T follicular helper cell (primary cell): ENCODE measurements around the gene B4GAT1.
"Not testable (repeated sequence)": the region's sequence is repeated elsewhere in the genome, so short reads cannot be mapped to it uniquely, and the experiment has no call there.

ENCODE experiments used
- DNase-seq: peaks from one replicate; pipeline ENCODE4 v3.0.0-alpha.2; 2020; ENCODE audit warnings: low read depth

B4GAT1 gene

GRCh38 chr11:66363187-66363601 is 15.8 kb upstream of the B4GAT1 start:
- DNase-seq, result no peak

DNA sequence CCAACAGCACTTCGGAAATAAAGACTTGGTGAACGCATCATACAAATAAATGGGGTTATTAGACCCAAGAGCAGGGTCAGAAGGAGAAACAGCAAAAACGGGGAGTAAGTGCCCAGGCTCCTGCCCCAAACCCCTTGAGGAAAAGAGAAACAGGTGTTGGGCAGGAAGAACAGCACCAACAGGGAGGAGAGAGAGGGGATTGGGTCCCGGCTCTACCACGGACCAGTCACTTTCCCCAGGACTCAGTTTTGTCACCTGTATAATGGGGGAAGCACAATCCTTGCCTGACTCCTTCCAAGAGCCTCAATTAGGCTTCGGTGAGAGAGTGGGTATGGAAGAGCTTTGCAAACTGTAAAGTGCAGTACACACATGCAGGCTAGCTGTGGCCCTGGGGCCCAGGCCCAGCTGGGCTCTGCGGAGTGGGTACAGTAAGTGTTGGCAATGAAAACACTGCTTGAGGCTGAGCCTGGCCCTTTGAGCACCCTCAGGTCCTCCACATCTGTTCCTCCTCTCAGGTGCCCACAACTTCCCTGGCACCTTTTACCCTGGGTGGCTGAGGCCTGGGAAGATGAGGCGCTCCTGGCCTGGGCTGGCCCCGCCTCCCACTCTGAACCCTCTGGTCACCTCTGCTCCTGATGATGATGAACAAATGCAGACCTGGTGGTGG is 15.2 kb upstream of the B4GAT1 start:
- no peak for DNase-seq

GRCh38 chr11:66361502-66361941 is 14.1 kb upstream of the B4GAT1 start:
- DNase-seq, result no peak

- DNase-seq, result no peak
Measured at GRCh38 chr11:66360406-66361073, 13.1 kb upstream of the B4GAT1 start.

DNA sequence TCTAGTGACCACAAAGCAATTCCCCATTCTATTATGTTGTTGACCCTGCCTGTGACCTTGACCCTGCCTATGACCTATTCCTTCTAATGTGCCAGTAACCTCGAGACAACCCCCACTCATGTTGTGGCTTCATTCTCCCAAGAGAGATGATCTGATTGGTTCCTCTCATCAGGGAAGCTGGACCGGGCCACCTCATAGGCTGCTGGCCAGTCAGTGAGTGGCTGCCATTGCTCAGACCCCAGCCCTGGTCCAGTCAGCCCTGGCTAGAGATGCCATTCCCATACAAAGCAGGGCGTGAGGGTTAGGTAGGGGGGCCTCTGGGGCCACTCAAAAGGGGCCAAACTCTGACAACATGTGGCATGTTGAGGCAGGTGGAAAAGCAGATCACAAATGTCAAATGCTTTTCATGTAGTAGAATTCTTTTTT is 12.2 kb upstream of the B4GAT1 start:
- DNase-seq, result no peak

DNA sequence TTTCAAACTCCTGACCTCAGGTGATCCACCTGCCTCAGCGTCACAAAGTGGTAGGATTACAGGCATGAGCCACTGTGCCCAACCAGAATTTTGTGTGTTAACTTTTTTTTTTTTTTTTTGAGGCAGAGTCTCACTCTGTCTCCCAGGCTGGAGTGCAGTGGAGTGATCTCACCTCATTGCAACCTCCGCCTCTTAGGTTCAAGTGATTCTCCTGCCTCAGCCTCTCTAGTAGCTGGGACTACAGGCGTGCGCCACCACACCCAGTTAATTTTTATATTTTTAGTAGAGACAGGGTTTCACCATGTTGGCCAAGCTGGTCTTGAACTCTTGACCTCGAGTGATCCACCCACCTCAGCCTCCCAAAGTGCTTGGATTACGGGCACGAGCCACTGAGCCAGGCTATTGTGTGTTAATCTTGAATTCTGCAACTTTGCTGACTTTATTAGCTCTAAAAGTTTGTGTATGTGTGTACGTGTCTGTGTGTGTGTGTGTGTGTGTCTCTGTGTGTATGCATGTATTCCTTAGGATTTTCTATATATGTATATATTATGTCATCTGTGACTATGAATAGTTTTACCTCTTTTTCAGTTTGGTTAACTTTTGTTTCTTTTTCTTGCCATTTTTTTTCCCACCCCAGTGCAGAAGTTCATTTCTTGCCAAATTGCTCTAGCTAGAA is 3.3 kb upstream of the B4GAT1 start:
- DNase-seq, result not testable (repeated sequence)

DNA sequence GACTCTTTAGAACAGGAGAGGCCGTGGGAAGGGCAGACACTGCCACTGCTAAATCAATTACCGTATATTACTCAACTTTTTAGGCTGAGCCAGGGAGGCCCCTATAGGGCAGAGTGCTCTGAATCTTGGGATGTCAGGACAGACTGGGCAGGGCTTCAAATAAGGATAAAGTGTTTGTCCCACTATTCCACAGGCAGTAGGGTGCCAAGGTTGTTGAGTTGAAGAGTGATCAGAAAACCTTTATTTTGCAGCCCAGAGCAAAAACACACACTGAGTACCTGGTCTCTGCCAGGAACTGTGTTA is 1.6 kb upstream of the B4GAT1 start:
- DNase-seq, result no peak

DNA sequence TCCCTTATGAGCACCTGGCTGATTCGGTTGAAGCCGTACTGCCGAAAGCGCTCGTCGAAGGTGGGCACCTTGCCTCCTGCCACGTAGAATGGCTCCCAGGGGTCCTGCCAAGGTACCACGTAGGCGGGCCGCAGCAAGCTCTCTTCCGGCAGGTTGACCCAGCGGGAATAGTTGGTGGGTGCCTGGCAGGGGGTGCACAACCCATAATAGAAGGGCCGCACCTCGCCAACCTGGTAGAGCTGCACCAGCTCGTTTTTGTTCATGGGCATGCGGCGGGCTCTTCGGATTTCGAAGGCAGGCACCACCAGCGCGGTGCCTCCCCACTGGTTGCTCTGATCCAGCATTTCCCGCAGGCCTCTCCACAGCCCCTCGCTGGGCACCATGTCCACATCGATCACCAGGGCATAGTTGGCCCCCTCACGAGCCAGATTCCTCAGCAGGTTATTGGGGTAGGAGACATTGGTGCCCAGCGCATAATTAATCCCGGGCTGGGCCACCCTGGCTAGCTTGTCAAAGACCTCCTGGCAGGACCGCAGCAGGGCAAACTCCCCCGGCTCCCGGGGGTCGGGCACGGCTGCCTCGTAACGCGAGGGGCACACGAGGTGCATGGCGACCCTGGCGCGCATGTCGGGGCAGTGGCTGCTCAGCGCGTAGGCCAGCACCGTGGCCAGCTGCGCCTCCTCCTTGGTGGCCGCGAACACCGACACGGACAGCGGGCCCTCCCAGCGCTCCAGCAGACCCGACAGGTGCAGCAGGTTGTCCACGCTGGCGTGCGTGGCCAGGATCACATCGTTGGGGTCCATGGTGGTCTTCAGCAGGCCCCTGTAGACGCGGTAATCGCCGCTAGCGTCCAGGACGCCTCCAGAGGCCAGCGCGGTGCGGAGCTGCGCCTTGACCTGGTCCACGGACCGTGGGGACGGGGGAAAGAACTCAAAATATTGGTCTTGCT is 679 bp downstream of the B4GAT1 start:
- DNase-seq, result no peak

DNA sequence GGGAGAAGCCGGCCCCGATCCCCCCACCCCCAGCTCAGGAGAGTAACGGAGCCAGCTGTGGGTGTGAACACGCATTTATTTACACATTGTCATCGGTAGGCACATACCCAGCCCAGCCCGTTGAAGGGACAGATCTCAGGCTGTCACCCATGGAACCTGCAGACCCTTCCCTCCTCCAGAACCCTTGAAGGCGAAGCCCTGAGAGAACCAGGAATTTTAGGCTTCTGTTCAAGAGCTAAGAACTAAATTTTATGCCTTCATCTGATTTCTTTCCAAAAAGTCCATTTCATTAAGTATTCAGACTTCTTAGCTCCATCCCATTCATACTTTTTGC is 2.1 kb downstream of the B4GAT1 start:
- DNase-seq, result no peak

- peak; percentile 95 for DNase-seq
Measured at GRCh38 chr11:66344550-66345315, 2.7 kb downstream of the B4GAT1 start, which contains the start of gene BRMS1. TSS of gene BRMS1 (minus strand) at chr11:66345104. CDS start at chr11:66342234, 2,870 bp downstream.

DNA sequence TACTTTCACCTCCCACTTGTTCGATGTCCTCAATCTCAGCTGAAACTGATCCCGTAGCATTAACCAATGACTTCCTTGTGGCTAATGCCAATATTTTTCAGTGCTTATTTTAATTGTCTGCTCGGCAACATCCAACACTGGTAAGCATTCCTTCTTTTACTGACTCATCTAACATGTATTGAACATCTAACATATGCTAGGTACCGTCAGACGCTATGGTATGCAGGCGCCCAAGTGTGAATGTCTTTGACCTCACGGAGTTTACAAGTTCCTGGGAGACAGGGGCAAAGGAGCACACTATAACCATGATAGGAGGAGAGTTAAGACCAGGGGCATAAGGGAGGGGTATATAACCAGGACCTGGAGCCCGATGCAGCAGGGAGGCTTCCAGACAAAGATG is 4.3 kb downstream of the B4GAT1 start:
- DNase-seq, result no peak

DNA sequence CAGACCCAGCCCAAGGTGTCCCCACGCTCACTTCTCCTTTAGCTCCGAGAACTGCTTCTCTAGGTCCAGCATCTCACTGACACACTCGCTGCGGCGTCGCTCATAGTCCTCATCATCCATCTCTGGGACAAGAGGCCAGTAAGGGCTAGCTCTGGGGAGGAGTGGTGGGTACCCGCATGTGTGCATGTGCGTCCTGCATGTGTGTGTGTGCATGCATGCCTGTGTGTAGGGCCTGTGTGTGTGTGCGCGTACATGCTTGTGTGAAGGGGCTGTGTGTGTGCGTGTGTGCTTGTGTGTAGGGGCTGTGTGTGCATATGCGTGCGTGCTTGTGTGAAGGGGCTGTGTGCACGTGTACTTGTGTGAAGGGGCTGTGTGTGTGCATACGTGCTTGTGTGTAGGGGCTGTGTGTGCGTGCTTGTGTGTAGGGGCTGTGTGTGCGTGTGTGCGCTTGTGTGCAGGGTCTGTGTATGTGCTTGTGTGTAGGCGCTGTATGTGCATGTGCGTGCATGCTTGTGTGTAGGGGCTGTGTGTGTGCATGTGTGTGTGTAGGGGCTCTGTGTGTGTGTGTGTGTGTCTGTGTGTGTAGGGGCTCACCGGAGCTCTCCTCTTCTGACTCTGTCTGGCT is 5.8 kb downstream of the B4GAT1 start:
- DNase-seq, result no peak

DNA sequence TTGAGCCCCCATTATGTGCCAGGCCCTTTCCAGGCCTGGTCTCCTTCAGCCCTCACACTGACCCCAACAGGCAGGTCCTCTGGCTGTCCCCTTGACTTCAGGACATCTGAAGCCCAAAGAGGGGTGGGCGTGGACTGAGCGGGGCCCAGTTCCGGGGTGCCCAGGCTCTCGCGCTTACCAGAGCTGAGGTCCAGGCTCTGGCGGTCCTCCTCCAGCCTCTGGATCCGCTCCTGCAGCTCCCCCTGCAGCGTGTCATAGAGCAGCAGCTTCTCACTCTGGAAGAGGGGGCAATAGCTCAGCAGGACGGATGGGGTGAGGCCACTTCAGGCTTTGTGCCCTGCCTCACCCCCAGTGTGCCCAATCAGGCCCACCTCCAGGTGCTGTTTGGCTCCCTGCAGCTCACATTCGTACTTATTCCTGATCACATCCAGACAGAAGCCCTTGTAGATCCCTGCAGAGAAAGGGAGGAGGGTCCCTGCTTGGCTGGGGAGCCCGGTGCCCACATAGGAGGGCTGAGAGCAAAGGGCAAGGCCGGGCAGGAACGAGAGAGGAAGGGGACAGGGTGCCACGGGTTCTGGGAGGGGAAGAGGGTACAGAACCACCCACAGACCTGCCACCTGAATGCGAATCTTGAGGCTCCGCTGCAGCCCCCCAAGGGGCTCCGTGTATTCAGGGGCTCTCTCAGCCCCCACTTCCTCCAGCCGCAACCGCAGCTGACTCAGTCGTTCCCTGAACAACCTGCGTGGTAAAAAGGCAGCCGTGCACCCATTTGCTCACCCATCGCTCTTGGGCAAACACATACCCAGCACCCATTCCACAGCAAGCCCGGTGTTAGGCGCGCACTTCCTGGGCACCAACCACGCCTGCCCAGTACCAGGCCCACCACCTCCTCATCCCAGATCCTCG is 6.6 kb downstream of the B4GAT1 start:
- no peak for DNase-seq

DNA sequence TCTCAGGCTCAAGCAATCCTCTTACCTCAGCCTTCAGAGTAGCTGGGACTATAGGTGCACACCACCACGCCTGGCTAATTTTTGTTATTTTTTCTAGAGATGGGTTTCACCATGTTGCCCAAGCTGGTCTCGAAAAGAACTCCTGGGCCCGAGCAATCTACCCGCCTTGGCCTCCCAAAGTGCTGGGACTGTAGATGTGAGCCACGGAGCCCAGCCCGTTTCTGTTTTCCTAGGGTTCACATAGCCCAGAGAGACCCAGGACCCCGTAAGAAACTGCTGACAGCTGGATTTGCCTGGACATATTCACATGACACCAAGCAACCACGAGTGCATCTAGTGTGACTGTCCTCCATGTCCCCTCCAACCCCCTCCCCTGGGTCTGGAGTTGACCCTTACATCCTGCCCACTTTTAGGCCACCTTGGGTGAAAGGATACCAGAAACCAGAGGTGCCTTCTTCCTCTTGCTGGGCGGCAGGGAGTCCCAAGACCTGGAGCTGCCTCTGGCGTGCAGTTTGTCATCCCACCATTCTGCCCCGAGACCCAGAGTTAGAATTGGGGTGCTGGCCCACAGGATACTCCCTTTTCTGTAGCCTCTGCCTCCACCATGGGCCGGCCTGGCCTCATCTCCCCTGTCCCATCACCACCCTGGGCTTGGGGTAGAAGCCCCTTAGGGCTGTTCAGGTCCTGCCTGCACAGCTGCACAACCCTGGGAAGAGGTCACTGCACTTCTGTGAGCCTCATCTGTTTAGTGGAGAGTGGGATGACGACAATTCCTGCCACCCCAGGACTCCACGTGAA is 7.5 kb downstream of the B4GAT1 start:
- DNase-seq, result no peak

DNA sequence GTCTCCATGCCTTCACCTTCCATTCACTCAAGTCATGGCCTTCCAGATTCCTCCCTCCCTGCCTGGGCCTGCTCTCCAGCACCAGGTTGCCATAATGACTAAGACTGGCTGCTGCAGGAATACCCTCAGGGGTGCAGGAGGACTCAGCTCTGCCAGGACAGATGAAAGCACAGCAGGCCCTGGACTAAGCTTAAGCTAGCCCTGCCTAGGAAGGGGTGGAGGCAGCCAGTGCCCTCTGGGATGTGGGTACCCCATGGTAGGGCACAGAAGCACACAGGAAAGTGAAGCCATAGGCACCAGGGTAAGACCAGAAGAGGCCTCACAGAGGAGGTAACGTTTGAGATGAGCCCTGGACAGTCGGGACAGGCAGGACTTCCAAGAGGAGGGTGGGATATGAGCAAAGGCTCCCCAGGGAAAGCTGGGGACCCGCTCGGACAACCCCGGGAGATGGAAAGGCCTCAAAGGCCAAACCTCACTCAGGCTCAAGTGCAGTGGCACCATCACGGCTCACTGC is 8.2 kb downstream of the B4GAT1 start:
- no peak for DNase-seq

- DNase-seq, result no peak
Measured at GRCh38 chr11:66338276-66339161, 8.9 kb downstream of the B4GAT1 start.

DNA sequence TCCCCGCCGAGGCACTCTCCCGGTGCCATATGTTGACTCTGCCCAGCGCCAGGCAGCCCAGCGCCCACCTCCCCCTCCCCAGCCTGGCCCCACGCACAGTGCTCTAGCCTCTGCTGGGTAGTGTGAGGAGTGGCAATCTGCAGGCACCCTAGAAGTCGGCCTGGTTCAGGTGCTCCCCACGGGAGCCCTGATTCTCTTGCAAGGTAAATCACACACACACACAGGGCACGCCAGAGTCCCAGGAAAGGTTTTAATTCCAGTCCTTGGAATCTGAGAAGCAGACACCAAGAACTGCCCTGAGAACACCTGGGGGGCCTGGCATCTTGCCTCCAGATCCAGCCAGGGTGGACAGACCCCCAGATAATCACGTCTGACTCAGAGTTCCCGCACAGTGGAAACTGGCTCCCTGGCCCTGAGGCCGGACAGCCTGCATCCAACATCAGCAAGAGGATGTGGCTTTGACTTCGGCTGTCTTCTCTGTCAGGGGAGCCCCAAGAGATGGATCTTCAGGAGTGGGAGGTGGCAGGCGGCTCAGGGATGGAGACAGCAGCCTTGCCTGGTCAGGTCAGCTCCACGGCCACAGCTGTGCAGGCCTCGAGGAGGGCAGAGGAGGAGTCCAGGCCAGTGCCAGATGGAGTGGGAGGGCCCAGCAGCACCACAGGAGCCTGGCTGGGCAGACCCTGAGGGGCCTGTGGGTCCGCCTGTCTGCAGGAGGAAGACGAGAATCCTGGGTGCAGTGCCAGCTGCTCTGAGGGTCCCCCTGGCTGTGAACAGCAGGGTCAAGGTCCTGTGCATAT is 10.1 kb downstream of the B4GAT1 start:
- no peak for DNase-seq
